ENCODE results near the gene MYO5A.

The MYO5A gene

DNA sequence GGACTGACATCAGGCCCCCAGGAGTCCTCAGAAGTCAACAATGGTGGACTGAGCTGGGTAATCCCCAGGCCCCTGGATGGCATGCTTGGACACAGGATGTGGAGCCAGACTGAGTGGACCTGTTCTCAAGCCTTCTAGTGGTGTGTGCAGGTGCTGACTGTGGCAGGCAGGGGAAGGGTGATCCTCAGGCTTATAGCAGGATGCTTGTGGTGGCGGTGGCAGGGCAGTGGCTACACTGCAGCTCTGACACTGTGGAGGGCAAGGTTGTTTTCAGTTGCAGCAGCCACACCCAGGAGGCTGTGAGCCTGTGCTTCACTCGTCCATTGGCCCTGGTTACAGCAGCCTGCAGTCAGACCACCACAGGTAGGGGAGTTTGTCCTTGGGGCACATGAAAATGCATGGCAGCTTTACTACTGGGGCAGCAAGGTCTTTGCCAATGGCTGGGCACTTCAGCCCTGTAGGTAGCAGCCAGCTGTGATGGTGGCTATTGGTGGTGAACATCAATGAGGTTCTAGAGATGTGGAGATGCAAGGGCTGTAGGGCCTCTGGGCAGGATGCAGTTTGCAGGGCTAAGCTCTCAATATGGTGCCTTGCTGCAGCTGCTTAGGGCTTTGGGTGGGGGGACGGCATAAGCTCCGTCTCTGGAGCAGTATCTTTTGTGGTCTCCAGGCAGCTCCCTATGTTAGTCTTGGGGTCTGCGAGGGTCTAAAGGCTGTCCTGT lies 17.5 kb upstream of the MYO5A start:
- no peak for DNase-seq
- Histone ChIP-seq H3K4me2 (ENCODE audit: low read depth, low read length) (no peak overlapping the region), H2AFZ (ENCODE audit: low read length) (no peak overlapping the region), H3K4me1 (ENCODE audit: low read length) (no peaks in the 10 kb centered on the region), H4K20me1 (ENCODE audit: insufficient read depth, low read length) (no peaks in the 10 kb centered on the region), H3F3A (ENCODE audit: insufficient read depth, low read length) (peaks cover 2% of the 10 kb centered on the region; the same call in 1 of the 2 replicates), H3K4me3 (ENCODE audit: low read length) (no peak overlapping the region), H3K27me3 (replicated peaks; ENCODE audit: insufficient read depth, low read length) (no peaks in the 10 kb centered on the region), H3K36me3 (replicated peaks; ENCODE audit: insufficient read depth, low read length) (peaks cover 10% of the 10 kb centered on the region; the same call in 1 of the 2 replicates), H3K79me2 (ENCODE audit: low read length) (peaks cover 11% of the 10 kb centered on the region), H3K9me3 (replicated peaks; ENCODE audit: insufficient read depth, low read length) (no peaks in the 10 kb centered on the region), H3K9ac (ENCODE audit: low read length) (no peak overlapping the region), H3K9me2 (replicated peaks; ENCODE audit: insufficient read depth, low read length) (no peaks in the 10 kb centered on the region), H3K27ac (ENCODE audit: low read length) (no peak overlapping the region)
- TF ChIP-seq EZH2 (optimal IDR thresholded peaks at IDR 0.05; ENCODE audit: low read depth, low read length) = no peak
- no peak for TF ChIP-seq EZH2phosphoT487 (IDR thresholded peaks at IDR 0.05; ENCODE audit: low read length)
- TF ChIP-seq, protein P1, sequence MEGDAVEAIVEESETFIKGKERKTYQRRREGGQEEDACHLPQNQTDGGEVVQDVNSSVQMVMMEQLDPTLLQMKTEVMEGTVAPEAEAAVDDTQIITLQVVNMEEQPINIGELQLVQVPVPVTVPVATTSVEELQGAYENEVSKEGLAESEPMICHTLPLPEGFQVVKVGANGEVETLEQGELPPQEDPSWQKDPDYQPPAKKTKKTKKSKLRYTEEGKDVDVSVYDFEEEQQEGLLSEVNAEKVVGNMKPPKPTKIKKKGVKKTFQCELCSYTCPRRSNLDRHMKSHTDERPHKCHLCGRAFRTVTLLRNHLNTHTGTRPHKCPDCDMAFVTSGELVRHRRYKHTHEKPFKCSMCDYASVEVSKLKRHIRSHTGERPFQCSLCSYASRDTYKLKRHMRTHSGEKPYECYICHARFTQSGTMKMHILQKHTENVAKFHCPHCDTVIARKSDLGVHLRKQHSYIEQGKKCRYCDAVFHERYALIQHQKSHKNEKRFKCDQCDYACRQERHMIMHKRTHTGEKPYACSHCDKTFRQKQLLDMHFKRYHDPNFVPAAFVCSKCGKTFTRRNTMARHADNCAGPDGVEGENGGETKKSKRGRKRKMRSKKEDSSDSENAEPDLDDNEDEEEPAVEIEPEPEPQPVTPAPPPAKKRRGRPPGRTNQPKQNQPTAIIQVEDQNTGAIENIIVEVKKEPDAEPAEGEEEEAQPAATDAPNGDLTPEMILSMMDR (IDR thresholded peaks at IDR 0.05; ENCODE audit: low read length) = no peak

DNA sequence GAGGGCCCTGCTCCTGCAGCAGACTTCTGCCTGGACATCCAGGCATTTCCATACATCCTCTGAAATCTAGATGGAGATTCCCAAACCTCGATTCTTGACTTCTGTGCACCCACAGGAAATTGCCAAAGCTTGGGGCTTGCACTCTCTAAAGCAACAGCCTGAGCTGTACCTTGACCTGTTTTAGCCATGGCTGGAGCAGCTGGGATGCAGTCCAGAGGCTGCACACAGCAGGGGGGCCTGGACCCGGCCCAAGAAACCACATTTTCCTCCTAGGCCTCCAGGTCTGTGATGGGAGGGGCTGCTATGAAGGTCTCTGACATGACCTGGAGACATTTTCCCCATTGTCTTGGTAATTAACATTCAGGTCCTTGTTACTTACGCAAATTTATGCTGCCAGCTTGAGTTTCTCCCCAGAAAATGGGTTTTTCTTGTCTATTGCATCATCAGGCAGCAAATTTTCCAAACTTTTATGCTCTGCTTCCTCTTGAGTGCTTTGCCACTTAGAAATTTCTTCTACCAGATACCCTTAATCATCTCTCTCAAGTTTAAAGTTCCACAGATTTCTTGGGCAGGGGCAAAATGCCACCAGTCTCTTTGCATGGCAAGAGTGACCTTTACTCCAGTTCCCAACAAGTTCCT lies 11.8 kb upstream of the MYO5A start:
- Histone ChIP-seq H2AFZ (ENCODE audit: low read length) (no peak overlapping the region), H3K79me2 (ENCODE audit: low read length) (no peaks in the 10 kb centered on the region), H3K9me3 (replicated peaks; ENCODE audit: insufficient read depth, low read length) (no peaks in the 10 kb centered on the region), H3K36me3 (replicated peaks; ENCODE audit: insufficient read depth, low read length) (no peaks in the 10 kb centered on the region), H3K4me2 (ENCODE audit: low read depth, low read length) (no peak overlapping the region), H3K27ac (ENCODE audit: low read length) (no peak overlapping the region), H3K9me2 (replicated peaks; ENCODE audit: insufficient read depth, low read length) (no peaks in the 10 kb centered on the region), H3K4me3 (ENCODE audit: low read length) (no peak overlapping the region), H4K20me1 (ENCODE audit: insufficient read depth, low read length) (no peaks in the 10 kb centered on the region), H3K4me1 (ENCODE audit: low read length) (no peaks in the 10 kb centered on the region), H3K9ac (ENCODE audit: low read length) (no peak overlapping the region), H3K27me3 (replicated peaks; ENCODE audit: insufficient read depth, low read length) (no peaks in the 10 kb centered on the region), H3F3A (ENCODE audit: insufficient read depth, low read length) (no peaks in the 10 kb centered on the region; the same call in 1 of the 2 replicates)
- TF ChIP-seq EZH2 (optimal IDR thresholded peaks at IDR 0.05; ENCODE audit: low read depth, low read length) (no peak), EZH2phosphoT487 (IDR thresholded peaks at IDR 0.05; ENCODE audit: low read length) (no peak)
- TF ChIP-seq, protein P1 (IDR thresholded peaks at IDR 0.05; ENCODE audit: low read length) = no peak
- no peak for DNase-seq

DNA sequence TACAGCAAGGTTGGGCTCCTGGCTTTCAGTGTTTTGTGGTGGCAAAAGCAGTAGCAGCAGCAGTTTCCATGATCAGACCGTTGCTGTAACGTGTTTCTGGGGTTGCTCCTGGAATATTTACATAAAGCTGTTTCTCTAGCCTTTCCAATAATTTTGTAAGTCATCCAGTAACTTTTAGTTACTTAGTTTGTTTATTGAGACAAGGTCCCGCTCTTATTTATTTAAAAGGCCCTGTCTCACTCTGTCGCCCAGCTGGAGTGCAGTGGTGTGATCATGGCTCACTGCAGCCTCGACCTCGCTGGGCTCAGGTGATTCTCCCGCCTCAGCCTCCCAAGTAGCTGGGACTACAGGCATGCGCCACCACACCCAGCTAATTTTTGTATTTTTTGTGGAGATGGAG lies 8.8 kb upstream of the MYO5A start:
- DNase-seq = no peak
- Histone ChIP-seq H3K36me3 (replicated peaks; ENCODE audit: insufficient read depth, low read length) (no peaks in the 10 kb centered on the region), H3K27ac (ENCODE audit: low read length) (no peak overlapping the region), H4K20me1 (ENCODE audit: insufficient read depth, low read length) (no peaks in the 10 kb centered on the region), H2AFZ (ENCODE audit: low read length) (no peak overlapping the region), H3K9me3 (replicated peaks; ENCODE audit: insufficient read depth, low read length) (no peaks in the 10 kb centered on the region), H3K9me2 (replicated peaks; ENCODE audit: insufficient read depth, low read length) (no peaks in the 10 kb centered on the region), H3F3A (ENCODE audit: insufficient read depth, low read length) (no peaks in the 10 kb centered on the region), H3K27me3 (replicated peaks; ENCODE audit: insufficient read depth, low read length) (no peaks in the 10 kb centered on the region), H3K4me1 (ENCODE audit: low read length) (no peaks in the 10 kb centered on the region; the same call in 1 of the 2 replicates), H3K9ac (ENCODE audit: low read length) (no peak overlapping the region), H3K4me2 (ENCODE audit: low read depth, low read length) (no peak overlapping the region), H3K79me2 (ENCODE audit: low read length) (no peaks in the 10 kb centered on the region), H3K4me3 (ENCODE audit: low read length) (no peak overlapping the region)
- no peak for TF ChIP-seq EZH2phosphoT487 (IDR thresholded peaks at IDR 0.05; ENCODE audit: low read length)
- TF ChIP-seq EZH2 (optimal IDR thresholded peaks at IDR 0.05; ENCODE audit: low read depth, low read length) = no peak
- TF ChIP-seq, protein P1 (IDR thresholded peaks at IDR 0.05; ENCODE audit: low read length) = no peak

Data from MM.1S (cell line).